Kidney glomerular epithelial cell (primary cell): Measurements from ENCODE around the gene ELMO1.

ENCODE experiments used
- DNase-seq: peaks from one replicate; lab custom pipeline; 2025; lab: John Stamatoyannopoulos, UW

ELMO1 gene

DNA sequence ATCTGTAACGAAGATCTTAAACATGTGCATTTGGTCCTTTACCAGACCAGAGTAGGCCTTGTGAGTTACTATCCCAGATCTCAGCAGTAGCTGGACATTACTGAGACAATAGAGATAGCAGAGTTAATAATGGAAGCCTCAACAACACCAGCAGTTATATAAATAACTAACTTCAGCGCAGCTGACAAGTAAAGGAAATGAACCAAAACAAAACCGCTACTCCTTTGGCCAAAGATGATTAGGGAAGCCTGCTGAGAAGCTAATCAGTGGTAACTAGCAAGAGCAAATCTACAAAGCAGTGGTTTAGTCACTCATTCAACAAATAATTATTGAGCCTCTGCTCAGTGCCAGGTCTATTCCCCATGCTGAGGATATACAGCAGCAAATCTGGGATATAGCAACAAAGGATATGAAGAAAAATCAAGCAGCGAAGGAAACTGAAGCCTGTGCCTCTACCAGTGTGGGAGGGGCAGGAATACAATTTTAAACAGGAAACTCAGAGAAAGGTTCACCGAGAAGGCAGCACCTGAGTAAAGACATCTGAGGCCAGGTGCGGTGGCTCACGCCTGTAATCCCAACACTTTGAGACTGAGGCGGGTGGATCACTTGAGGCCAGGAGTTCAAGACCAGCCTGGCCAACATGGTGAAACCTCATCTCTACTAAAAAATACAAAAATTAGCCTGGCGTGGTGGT is 103.6 kb downstream of the ELMO1 start:
- no peak for DNase-seq

DNA sequence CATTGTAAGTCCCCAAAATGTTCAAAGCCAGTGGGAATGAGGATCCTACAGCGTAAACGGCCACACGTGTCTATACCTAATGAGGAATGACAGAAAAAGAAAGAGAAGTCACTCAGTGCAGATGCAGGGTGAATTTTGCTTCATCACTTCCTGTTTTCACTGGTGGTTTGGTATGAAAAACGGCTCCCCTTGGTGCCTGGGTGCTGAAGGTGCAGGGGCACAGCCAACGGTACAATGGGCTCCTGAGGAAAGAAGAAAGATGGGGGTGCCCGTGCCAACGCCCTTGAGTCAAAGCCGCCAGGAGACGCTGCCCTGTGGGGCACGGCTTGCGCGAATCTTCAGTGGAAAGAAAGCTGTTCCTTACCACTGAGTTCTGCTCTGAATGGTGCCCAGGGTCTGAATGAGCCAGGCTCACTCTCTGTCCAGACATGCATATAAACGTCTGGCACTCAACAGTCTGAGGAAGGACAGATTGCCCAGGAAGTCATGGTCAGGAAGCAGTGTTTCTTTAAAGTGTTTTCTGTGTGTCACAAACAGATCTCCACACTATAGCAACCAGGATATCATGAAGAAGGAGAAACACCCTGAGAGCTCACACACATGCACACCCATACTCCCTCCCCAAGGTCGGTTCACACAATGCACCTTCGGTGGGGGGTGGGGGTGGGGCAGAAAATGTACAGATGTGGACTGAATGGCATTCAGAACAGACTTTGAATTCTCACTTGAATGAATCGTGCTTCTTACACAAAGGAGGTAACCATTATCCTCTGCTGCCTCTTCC is 105.8 kb downstream of the ELMO1 start:
- DNase-seq = no peak

- DNase-seq = no peak
Measured at GRCh38 chr7:37342176-37342687, 106.4 kb downstream of the ELMO1 start.

GRCh38 chr7:37341033-37341630 is 107.5 kb downstream of the ELMO1 start:
- no peak for DNase-seq

DNA sequence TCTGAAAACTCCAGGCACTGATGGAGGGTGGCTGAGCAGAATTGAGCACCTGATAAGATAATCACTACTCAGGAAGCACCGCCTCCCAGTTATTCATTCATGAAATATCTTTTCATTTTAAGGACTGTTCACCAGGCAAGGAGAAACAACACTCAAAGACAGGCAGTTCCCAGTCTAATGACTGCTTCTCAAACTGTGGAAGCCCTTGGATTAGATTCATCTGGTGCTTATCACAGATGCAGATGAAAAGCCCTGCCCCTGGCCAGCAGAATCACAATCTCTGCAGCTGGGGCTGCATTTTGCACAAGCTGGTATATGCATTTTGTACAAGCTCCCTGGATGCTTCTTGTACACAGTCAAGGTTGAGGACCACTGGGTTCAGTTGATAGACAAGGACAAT is 109.7 kb downstream of the ELMO1 start:
- DNase-seq = no peak

GRCh38 chr7:37337522-37337921 is 111.1 kb downstream of the ELMO1 start:
- no peak for DNase-seq

DNA sequence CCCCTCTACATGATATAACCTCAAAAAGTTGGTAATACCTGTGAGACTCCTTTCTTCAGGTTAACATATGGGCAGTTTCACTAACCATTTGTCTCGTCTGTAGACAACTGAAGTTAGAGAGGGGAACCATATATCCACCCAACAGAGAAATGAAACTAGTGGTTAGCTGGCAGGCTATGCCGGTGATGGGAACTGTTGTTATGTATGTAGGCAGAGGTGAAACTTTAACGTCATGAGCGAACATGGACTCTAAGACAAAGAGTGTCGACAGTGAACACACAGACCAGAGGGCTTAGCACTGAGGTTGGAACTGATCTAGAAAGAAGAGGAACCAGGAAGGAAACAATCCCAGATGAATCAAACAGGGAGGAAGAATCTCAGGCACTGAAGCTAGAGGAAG is 112.4 kb downstream of the ELMO1 start:
- no peak for DNase-seq

- DNase-seq = no peak
Measured at GRCh38 chr7:37333075-37333474, 115.6 kb downstream of the ELMO1 start.

- no peak for DNase-seq
Measured at GRCh38 chr7:37332243-37333016, 116.2 kb downstream of the ELMO1 start.

DNA sequence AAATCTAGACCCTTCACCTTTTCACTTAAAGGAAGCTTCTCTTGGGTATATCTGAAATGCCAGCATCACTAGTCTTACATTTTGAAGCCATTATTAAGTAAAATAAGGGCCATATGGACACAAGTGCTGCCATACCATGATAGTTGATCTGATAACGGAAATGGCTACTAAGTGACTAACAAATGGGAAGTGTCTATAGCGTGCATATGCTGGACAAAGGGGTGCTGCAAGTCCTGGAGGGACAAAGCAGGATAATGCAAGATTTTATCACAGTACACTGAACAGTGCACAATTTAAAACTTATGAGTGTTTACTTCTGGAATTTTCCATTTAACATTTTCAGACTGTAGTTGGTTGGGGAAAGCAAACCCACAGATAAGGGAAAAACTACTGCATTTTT is 117.9 kb downstream of the ELMO1 start:
- DNase-seq = no peak

GRCh38 chr7:37329940-37330339 is 118.7 kb downstream of the ELMO1 start:
- DNase-seq = no peak

DNA sequence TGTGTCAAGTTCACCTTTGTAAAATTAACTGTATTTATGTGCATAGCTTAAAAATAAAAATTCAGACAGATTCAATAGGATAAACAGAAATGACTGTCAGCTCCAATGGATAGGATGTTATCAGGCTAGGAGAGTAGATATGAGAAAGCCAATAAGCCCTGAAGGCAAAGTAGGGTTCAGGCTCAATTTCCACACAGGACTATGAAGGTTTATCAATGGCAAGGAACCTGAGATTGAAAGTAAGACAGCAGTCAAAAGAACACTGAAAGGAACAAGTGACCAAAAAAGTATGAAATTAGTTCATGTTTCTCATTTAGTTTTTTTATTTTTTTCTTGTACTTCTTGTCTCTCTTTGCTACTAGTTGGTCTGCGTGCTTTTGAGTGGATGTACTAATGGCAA is 121.4 kb downstream of the ELMO1 start:
- DNase-seq = no peak

GRCh38 chr7:37323966-37324365 is 124.7 kb downstream of the ELMO1 start:
- DNase-seq = no peak

DNA sequence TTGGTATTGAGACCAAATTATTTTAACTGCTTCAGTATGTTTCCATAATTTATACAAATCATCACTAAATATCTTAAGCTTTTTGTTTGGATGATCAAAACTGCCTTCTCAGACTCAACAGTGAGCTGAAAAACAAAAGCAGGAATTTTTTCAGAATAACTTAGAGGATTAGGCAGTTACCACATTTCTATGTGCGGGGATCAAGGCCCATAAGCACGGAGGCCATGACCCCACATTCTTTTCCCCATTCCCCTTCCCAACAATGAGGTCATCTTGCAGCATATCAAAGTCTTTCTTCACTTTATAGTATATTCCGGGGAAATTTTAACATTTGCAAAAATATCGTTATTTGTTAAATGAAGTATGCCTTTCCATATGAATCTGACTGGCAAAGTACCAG is 125.8 kb downstream of the ELMO1 start:
- DNase-seq = no peak

DNA sequence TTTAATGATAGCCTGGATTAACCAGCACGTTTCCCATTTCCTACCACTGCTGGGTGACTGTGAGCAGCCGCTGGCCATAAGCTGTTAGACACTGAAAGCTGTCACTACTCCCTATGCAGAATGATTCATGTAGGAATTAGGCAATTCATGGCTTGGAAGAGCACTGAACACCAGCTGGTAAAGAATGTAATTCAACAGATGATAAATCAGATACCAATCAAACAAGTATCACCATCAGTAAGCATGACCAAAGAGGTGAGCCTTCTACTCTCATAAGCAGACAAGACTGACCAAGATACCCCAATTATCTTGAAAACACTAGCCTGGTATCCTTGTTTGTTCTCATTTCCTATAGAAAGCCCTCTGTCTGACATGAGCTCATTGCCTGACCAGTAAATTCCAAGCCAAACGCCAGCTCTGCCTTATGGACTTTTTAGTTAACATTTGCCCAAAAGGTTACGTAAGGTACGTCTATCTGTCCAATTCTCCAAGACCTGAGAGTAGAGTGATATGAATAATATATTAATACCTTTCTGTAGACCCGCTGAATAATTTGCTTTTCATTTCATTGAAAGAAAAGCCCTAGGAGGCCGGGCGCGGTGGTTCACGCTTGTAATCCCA is 127.7 kb downstream of the ELMO1 start:
- DNase-seq = no peak

DNA sequence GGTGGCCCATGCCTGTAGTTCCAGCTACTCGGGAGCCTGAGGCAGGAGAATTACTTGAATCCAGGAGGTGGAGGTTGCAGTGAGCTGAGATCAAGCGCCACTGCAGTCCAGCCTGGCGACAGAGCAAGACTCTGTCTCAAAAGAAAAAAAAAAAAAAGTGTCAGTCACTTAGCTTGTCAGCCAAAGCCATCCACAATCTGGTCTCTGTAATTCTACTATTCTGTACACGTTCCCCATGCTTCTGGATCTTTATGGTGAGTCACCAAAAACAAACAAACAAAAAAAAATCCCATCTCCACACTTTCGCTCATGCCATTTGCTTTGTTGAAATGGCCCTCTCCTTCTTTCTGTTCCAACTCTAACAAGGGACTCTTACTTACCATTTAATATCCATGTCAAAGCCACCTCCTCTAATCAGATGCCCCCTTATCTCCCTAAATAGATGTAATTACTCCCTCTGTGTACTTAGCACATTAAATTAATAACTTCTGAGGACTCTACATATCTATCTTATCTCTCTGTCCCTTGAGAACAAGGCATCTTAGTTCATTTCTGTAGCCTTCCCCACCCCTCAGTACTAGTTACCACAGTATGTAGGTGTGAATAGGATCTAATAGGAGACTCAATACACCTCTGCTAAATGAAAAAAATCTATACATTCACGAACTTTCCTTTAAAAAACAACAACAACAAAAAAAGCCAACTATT is 128.4 kb downstream of the ELMO1 start:
- no peak for DNase-seq

DNA sequence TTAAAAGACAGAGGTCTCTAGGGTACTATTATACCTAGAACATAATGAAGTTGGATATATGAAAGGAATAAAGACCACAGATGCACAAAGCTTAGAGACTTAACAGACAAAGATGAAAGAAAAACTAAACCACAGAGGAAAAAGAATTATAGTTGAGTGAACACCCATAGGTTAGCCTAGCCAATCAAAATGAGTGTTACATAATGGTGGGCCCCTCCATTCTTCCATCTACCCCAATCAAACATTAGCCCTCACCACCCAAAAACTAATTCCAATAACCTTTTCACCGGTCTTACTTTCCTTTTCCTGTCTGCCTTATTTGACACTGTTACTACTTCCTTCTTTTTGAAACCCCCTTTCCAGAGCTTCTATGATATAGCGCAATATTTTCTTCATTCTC is 130.1 kb downstream of the ELMO1 start:
- DNase-seq = no peak

- DNase-seq = no peak
Measured at GRCh38 chr7:37315772-37316715, 132.6 kb downstream of the ELMO1 start.

GRCh38 chr7:37312608-37313007 is 136.1 kb downstream of the ELMO1 start:
- DNase-seq = no peak

DNA sequence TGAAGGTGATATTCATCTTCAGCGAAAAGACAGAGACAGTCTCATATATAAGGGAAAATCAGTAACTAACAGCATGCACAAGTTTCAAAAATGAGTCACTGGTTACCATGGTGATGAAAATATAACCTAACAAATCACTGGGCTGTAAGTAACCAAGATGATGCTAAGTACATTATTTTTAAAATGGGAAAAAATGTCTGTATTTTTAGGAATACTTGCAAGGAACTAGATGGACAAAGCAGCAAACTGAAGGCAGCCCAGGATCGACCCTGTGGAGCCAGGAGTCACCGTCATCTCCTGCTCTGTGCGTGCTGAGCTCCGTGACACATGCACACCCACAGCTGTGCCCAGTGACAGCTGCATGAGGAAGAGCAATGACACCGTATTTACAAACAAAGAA is 137.3 kb downstream of the ELMO1 start:
- DNase-seq = peak; percentile 8
